Retinal pigment epithelial cell (primary cell): Measurements from ENCODE around the gene SLFN5.

Experiments
- DNase-seq: peaks from one replicate; pipeline ENCODE4 v3.0.0-alpha.2; 2010; ENCODE audit warnings: low read depth
- H3K4me3 ChIP-seq: 2 replicates; pipeline ENCODE4 v1.5.1; 2011; ENCODE audit warnings: mild to moderate bottlenecking, low read length, control low read depth, moderate library complexity
- CTCF ChIP-seq: conservative IDR thresholded peaks from 2 replicates; pipeline ENCODE4 v1.5.1; 2011; ENCODE audit warnings: low read depth, low read length, control low read depth, inconsistent platforms

SLFN5 gene

GRCh38 chr17:35214631-35215273 lies 28.1 kb upstream of the SLFN5 start:
- DNase-seq = no peak
- H3K4me3 ChIP-seq = no peak overlapping the region

GRCh38 chr17:35217107-35217506 lies 25.8 kb upstream of the SLFN5 start:
- no peak overlapping the region for H3K4me3 ChIP-seq
- TF ChIP-seq CTCF = no peak
- DNase-seq = no peak

More at GRCh38 chr17:35214631-35215273, 28.1 kb upstream of the SLFN5 start:
- TF ChIP-seq CTCF = no peak

GRCh38 chr17:35218915-35219314 lies 24.0 kb upstream of the SLFN5 start:
- H3K4me3 ChIP-seq = no peak overlapping the region
- no peak for TF ChIP-seq CTCF
- no peak for DNase-seq

- no peak for DNase-seq
- no peak for TF ChIP-seq CTCF
- no peak overlapping the region for H3K4me3 ChIP-seq
Observed at GRCh38 chr17:35222452-35222851, 20.4 kb upstream of the SLFN5 start.

GRCh38 chr17:35224436-35224835 lies 18.4 kb upstream of the SLFN5 start:
- H3K4me3 ChIP-seq = no peak overlapping the region
- DNase-seq = no peak
- TF ChIP-seq CTCF = no peak

- H3K4me3 ChIP-seq = no peak overlapping the region
Observed at GRCh38 chr17:35227546-35227945, 15.3 kb upstream of the SLFN5 start.

More at GRCh38 chr17:35227546-35227945, 15.3 kb upstream of the SLFN5 start:
- TF ChIP-seq CTCF = no peak
- DNase-seq = no peak
